Neutrophil (primary cell): ENCODE measurements around the gene TGM6.

Source experiments
- H3K27ac ChIP-seq: fragments of 200-600 bp; sonication (generic); 2 replicates; pipeline ENCODE4 v1.5.1; 2016; ENCODE audit warnings: mild to moderate bottlenecking, moderate library complexity
- H3K27me3 ChIP-seq: fragments of 200-600 bp; sonication (generic); 2 replicates; pipeline ENCODE4 v1.6.0; 2016; ENCODE audit warnings: mild to moderate bottlenecking
- H3K36me3 ChIP-seq: fragments of 200-600 bp; sonication (generic); 2 replicates; pipeline ENCODE4 v1.5.1; 2017
- H3K4me1 ChIP-seq, 2 experiments: fragments of 200-600 bp in 1 of 2; sonication (generic) in 1 of 2; 1 replicate in 1 of 2; 2 replicates in 1 of 2; pipeline versions ENCODE4 v1.5.1 to v1.6.1; 2013 to 2016; ENCODE audit warnings: low read depth in 1 of 2, low read length in 1 of 2, mild to moderate bottlenecking in 1 of 2, moderate library complexity in 1 of 2; ENCODE audit not compliant: control insufficient read depth in 1 of 2, insufficient read depth in 1 of 2
- H3K4me3 ChIP-seq, 2 experiments: fragments of 200-600 bp in 1 of 2; sonication (generic) in 1 of 2; 1 replicate in 1 of 2; 2 replicates in 1 of 2; pipeline ENCODE4 v1.5.1; 2013 to 2016; ENCODE audit warnings: low read depth in 1 of 2, low read length in 1 of 2, mild to moderate bottlenecking in 1 of 2, moderate library complexity in 1 of 2
- H3K9me3 ChIP-seq: fragments of 200-600 bp; sonication (generic); 2 replicates; pipeline ENCODE4 v1.5.1; 2016
- TF ChIP-seq, protein P1 (sequence below): fragments of 200-600 bp; sonication (generic); IDR thresholded peaks from 2 replicates; pipeline ENCODE4 v1.5.1; 2016; ENCODE audit warnings: antibody characterized with exemption

The TGM6 gene

GRCh38 chr20:2387580-2387979 lies 6.9 kb downstream of the TGM6 start:
- TF ChIP-seq, protein P1, sequence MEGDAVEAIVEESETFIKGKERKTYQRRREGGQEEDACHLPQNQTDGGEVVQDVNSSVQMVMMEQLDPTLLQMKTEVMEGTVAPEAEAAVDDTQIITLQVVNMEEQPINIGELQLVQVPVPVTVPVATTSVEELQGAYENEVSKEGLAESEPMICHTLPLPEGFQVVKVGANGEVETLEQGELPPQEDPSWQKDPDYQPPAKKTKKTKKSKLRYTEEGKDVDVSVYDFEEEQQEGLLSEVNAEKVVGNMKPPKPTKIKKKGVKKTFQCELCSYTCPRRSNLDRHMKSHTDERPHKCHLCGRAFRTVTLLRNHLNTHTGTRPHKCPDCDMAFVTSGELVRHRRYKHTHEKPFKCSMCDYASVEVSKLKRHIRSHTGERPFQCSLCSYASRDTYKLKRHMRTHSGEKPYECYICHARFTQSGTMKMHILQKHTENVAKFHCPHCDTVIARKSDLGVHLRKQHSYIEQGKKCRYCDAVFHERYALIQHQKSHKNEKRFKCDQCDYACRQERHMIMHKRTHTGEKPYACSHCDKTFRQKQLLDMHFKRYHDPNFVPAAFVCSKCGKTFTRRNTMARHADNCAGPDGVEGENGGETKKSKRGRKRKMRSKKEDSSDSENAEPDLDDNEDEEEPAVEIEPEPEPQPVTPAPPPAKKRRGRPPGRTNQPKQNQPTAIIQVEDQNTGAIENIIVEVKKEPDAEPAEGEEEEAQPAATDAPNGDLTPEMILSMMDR, result no peak
- no peak overlapping the region for H3K27ac ChIP-seq

DNA sequence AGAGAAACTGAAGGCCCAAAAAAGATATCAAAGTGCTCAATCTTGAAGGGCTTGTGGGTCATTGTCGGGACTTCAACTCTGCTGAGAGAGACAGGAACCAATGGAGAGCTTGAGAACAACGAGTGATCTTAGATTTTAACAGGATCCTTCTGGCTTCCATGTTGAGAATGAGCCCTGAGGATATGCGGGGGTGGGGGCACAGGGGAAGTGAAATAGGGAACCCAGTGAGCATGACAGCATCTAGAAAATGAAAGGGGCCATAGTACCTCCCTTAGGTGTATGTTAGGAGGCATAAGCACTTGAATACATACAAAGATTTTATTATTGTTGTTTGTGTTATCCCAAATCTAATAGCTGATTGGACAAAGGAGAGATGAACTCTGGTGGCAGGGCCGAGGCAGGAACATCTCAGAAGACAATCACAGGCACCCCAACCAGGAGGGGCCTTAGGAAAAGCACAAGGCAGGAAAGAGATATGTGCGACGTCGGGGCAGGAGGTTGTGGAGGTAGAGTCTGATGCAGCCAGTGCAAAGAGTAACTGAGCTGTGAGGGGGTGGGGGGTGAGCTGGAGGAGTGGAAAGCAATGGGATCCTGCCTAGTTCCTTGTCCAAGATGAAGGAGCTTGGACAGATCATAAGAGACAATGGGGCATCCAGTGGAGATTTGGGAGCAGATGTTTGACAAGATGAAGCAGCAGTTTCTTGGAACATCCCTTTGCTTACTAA lies 10.4 kb downstream of the TGM6 start:
- H3K9me3 ChIP-seq, result no peaks in the 10 kb centered on the region
- peaks cover 42% of the 10 kb centered on the region for H3K27me3 ChIP-seq
- no peak overlapping the region for H3K27ac ChIP-seq
- H3K4me3 ChIP-seq, result no peak overlapping the region
- H3K36me3 ChIP-seq, result no peaks in the 10 kb centered on the region
- TF ChIP-seq, protein P1, result no peak
- no peaks in the 10 kb centered on the region for H3K4me1 ChIP-seq

More at GRCh38 chr20:2387580-2387979, 6.9 kb downstream of the TGM6 start:
- H3K36me3 ChIP-seq, result no peaks in the 10 kb centered on the region
- no peak overlapping the region for H3K4me3 ChIP-seq
- no peaks in the 10 kb centered on the region for H3K4me1 ChIP-seq
- no peaks in the 10 kb centered on the region for H3K9me3 ChIP-seq
- H3K27me3 ChIP-seq, result peaks cover 38% of the 10 kb centered on the region

DNA sequence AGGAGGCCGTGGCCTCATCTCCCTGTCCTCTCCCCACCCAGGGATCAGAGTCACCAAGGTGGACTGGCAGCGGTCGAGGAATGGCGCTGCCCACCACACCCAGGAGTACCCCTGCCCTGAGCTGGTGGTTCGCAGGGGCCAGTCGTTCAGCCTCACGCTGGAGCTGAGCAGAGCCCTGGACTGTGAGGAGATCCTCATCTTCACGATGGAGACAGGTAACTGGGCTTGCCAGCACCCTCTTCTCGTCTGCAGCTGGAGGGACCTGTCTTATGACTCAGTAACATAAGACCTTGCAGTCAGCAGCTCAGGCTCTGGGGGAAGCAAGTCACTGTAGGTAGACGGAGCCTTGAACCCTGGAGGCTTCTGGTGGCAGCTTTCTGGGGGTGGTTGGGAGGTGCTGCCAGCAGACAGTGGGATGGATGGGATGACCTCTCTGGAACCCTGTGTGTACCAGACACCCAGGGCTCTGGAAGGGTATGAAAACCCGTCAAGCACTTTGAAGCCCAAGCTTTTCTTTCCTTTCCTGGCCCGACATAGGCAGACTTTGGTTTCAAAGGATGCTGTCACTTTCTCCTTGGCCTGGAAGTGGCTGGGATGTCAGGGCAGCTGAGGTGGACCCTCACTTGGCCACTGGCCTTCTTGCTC lies 13.8 kb downstream of the TGM6 start:
- TF ChIP-seq, protein P1, result no peak
- Histone ChIP-seq H3K27me3 (peaks cover 40% of the 10 kb centered on the region), H3K9me3 (no peaks in the 10 kb centered on the region), H3K4me1 (no peaks in the 10 kb centered on the region), H3K36me3 (no peaks in the 10 kb centered on the region), H3K4me3 (no peak overlapping the region), H3K27ac (no peak overlapping the region)

DNA sequence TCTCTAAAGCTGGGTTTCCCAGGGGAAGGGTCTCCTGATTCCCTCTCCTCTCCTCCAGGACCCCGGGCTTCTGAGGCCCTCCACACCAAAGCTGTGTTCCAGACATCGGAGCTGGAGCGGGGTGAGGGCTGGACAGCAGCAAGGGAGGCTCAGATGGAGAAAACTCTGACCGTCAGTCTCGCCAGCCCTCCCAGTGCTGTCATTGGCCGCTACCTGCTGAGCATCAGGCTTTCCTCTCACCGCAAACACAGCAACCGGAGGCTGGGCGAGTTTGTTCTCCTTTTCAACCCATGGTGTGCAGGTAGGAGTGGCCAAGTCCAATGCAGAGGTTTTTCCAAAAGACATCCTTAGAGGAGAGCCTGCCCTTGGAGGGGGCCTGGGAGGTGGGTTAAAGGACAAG lies 14.4 kb downstream of the TGM6 start:
- Histone ChIP-seq H3K4me3 (no peak overlapping the region), H3K27ac (no peak overlapping the region), H3K27me3 (peaks cover 36% of the 10 kb centered on the region), H3K9me3 (no peaks in the 10 kb centered on the region), H3K4me1 (no peaks in the 10 kb centered on the region), H3K36me3 (no peaks in the 10 kb centered on the region)
- TF ChIP-seq, protein P1, result no peak

GRCh38 chr20:2396241-2396814 lies 15.6 kb downstream of the TGM6 start:
- Histone ChIP-seq H3K27ac (no peak overlapping the region), H3K9me3 (no peaks in the 10 kb centered on the region)
- TF ChIP-seq, protein P1, result no peak

More at GRCh38 chr20:2396241-2396814, 15.6 kb downstream of the TGM6 start:
- Histone ChIP-seq H3K4me1 (no peaks in the 10 kb centered on the region), H3K27me3 (peaks cover 26% of the 10 kb centered on the region), H3K4me3 (no peak overlapping the region), H3K36me3 (no peaks in the 10 kb centered on the region)
